ENCODE measurements around the gene KCNE4. TPM values are rescaled to one million over a fixed set of nuclear protein-coding genes. Genes with fewer than 3 reads are reported as not detected.

The KCNE4 gene, protein sequence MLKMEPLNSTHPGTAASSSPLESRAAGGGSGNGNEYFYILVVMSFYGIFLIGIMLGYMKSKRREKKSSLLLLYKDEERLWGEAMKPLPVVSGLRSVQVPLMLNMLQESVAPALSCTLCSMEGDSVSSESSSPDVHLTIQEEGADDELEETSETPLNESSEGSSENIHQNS
- 10 to 100 TPM; 10.9 to 21.5 TPM for total RNA-seq
- 1 to 10 TPM; 4.4 to 8.7 TPM for polyA plus RNA-seq
- long read RNA-seq, donor 1, transcript KCNE4-201 (2 exons, 3,291 nt): major isoform, 6 of 13 reads
- long read RNA-seq, donor 1, partial matches to known transcripts: 0 of 13 reads
- long read RNA-seq, donor 1, other reads (novel, unspliced or antisense): 7 of 13 reads
- long read RNA-seq, donor 2, partial matches to known transcripts: 8 of 9 reads
- long read RNA-seq, donor 2, other reads (novel, unspliced or antisense): 1 of 9 reads

- no peak for DNase-seq
- 4 to 5% methylated on average over 19 of the region's 19 CpGs for WGBS, 2 donors
- H3K27ac ChIP-seq (ENCODE audit: low read depth in 1 of 2, low read length in 2 of 2): peak within 1 kb of the TSS; percentile 92 to 96
- H3K4me3 ChIP-seq (ENCODE audit: low read length in 2 of 2): peak within 1 kb of the TSS; percentile 71 to 96
- H3K4me1 ChIP-seq (ENCODE audit: control insufficient read depth in 1 of 2, insufficient read depth in 2 of 2, low read length in 2 of 2): peaks cover 5 to 16% of the 10 kb centered on the region in 2 donors
- ATAC-seq (ENCODE audit: low FRiP score): peak; percentile 28
- intact Hi-C loops (cut with DNase I): loop anchor here (2.0 to 10.0 kb wide), 4 partner anchors 54 to 413 kb away; no protein-coding TSS in a partner anchor
- no peaks in the 10 kb centered on the region for H3K9me3 ChIP-seq (ENCODE audit: control insufficient read depth, low read length)
- no peaks in the 10 kb centered on the region for H3K27me3 ChIP-seq (ENCODE audit: control insufficient read depth in 1 of 2, insufficient read depth in 2 of 2, low read length in 1 of 2)
- H3K36me3 ChIP-seq (ENCODE audit: control insufficient read depth in 1 of 2, insufficient read depth in 2 of 2, low read length in 1 of 2): no peaks in the 10 kb centered on the region
These were observed at the start of gene KCNE4 for GRCh38 chr2:223051693-223052289. Gene KCNE4 (plus strand): TSS chr2:223052190. CDS start chr2:223052831, 641 bp downstream.

- DNase-seq: no peak
- H3K27ac ChIP-seq (ENCODE audit: low read depth in 1 of 2, low read length in 2 of 2): no peak overlapping the region
These were observed 48.8 kb upstream of the KCNE4 start for GRCh38 chr2:223003191-223003590.

GRCh38 chr2:223005496-223005895 lies 46.5 kb upstream of the KCNE4 start:
- H3K27ac ChIP-seq (ENCODE audit: low read depth in 1 of 2, low read length in 2 of 2): no peak overlapping the region
- WGBS, 2 donors: 95 to 100% methylated on average over 1 of the region's 1 CpG
- H3K4me3 ChIP-seq (ENCODE audit: low read length in 2 of 2): no peak overlapping the region
- H3K9me3 ChIP-seq (ENCODE audit: control insufficient read depth, low read length): no peaks in the 10 kb centered on the region
- intact Hi-C loops (cut with DNase I): no loop called here
- no peak for ATAC-seq (ENCODE audit: low FRiP score)
- DNase-seq: no peak
- no peaks in the 10 kb centered on the region for H3K27me3 ChIP-seq (ENCODE audit: control insufficient read depth in 1 of 2, insufficient read depth in 2 of 2, low read length in 1 of 2)
- H3K4me1 ChIP-seq (ENCODE audit: control insufficient read depth in 1 of 2, insufficient read depth in 2 of 2, low read length in 2 of 2): no peaks in the 10 kb centered on the region
- H3K36me3 ChIP-seq (ENCODE audit: control insufficient read depth in 1 of 2, insufficient read depth in 2 of 2, low read length in 1 of 2): no peaks in the 10 kb centered on the region

More at GRCh38 chr2:223003191-223003590, 48.8 kb upstream of the KCNE4 start:
- ATAC-seq (ENCODE audit: low FRiP score): no peak
- Histone ChIP-seq H3K4me3 (ENCODE audit: low read length in 2 of 2) (no peak overlapping the region), H3K36me3 (ENCODE audit: control insufficient read depth in 1 of 2, insufficient read depth in 2 of 2, low read length in 1 of 2) (no peaks in the 10 kb centered on the region), H3K4me1 (ENCODE audit: control insufficient read depth in 1 of 2, insufficient read depth in 2 of 2, low read length in 2 of 2) (no peaks in the 10 kb centered on the region), H3K9me3 (ENCODE audit: control insufficient read depth, low read length) (no peaks in the 10 kb centered on the region), H3K27me3 (ENCODE audit: control insufficient read depth in 1 of 2, insufficient read depth in 2 of 2, low read length in 1 of 2) (no peaks in the 10 kb centered on the region)
- 28 to 57% methylated on average over 3 of the region's 3 CpGs for WGBS, 2 donors
- intact Hi-C loops (cut with DNase I): no loop called here

DNA sequence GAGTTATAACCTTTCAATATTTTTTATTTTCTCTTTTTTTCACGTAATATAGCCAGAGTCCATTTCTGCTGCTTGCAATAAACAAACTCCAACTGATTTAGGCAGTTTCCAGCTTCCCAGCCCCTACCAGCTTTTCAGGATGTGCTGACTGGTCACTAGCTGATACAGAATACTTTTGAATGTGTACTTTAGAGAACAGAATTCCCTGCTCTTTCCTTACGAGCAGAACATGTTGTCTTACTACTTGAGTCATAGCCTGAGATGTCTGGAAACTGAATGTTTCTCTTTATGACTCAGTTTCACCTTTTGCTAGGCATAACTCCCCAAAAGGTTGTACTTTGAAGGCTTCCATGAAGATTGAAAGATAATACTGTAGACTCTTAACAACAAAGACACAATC lies 44.5 kb upstream of the KCNE4 start:
- no peak overlapping the region for H3K27ac ChIP-seq (ENCODE audit: low read depth in 1 of 2, low read length in 2 of 2)
- intact Hi-C loops (cut with DNase I): no loop called here
- H3K4me3 ChIP-seq (ENCODE audit: low read length in 2 of 2): no peak overlapping the region
- 41 to 46% methylated on average over 2 of the region's 2 CpGs for WGBS, 2 donors
- no peaks in the 10 kb centered on the region for H3K27me3 ChIP-seq (ENCODE audit: control insufficient read depth in 1 of 2, insufficient read depth in 2 of 2, low read length in 1 of 2)
- H3K9me3 ChIP-seq (ENCODE audit: control insufficient read depth, low read length): no peaks in the 10 kb centered on the region
- no peak for DNase-seq
- no peaks in the 10 kb centered on the region for H3K36me3 ChIP-seq (ENCODE audit: control insufficient read depth in 1 of 2, insufficient read depth in 2 of 2, low read length in 1 of 2)
- no peaks in the 10 kb centered on the region for H3K4me1 ChIP-seq (ENCODE audit: control insufficient read depth in 1 of 2, insufficient read depth in 2 of 2, low read length in 2 of 2)
- ATAC-seq (ENCODE audit: low FRiP score): no peak

GRCh38 chr2:223008162-223008561 lies 43.8 kb upstream of the KCNE4 start:
- Histone ChIP-seq H3K9me3 (ENCODE audit: control insufficient read depth, low read length) (no peaks in the 10 kb centered on the region), H3K4me1 (ENCODE audit: control insufficient read depth in 1 of 2, insufficient read depth in 2 of 2, low read length in 2 of 2) (no peaks in the 10 kb centered on the region), H3K27ac (ENCODE audit: low read depth in 1 of 2, low read length in 2 of 2) (no peak overlapping the region), H3K36me3 (ENCODE audit: control insufficient read depth in 1 of 2, insufficient read depth in 2 of 2, low read length in 1 of 2) (no peaks in the 10 kb centered on the region), H3K4me3 (ENCODE audit: low read length in 2 of 2) (no peak overlapping the region), H3K27me3 (ENCODE audit: control insufficient read depth in 1 of 2, insufficient read depth in 2 of 2, low read length in 1 of 2) (no peaks in the 10 kb centered on the region)
- 69 to 76% methylated on average over 6 of the region's 6 CpGs for WGBS, 2 donors
- no peak for ATAC-seq (ENCODE audit: low FRiP score)
- DNase-seq: no peak
- intact Hi-C loops (cut with DNase I): no loop called here

- no peaks in the 10 kb centered on the region for H3K4me1 ChIP-seq (ENCODE audit: control insufficient read depth in 1 of 2, insufficient read depth in 2 of 2, low read length in 2 of 2)
- DNase-seq: no peak
- H3K27ac ChIP-seq (ENCODE audit: low read depth in 1 of 2, low read length in 2 of 2): no peak overlapping the region
- no peak overlapping the region for H3K4me3 ChIP-seq (ENCODE audit: low read length in 2 of 2)
- H3K9me3 ChIP-seq (ENCODE audit: control insufficient read depth, low read length): no peaks in the 10 kb centered on the region
- H3K27me3 ChIP-seq (ENCODE audit: control insufficient read depth in 1 of 2, insufficient read depth in 2 of 2, low read length in 1 of 2): no peaks in the 10 kb centered on the region
- no peak for ATAC-seq (ENCODE audit: low FRiP score)
- intact Hi-C loops (cut with DNase I): no loop called here
- no peaks in the 10 kb centered on the region for H3K36me3 ChIP-seq (ENCODE audit: control insufficient read depth in 1 of 2, insufficient read depth in 2 of 2, low read length in 1 of 2)
- WGBS, 2 donors: 93 to 97% methylated on average over 1 of the region's 1 CpG
These were observed 43.0 kb upstream of the KCNE4 start for GRCh38 chr2:223008956-223009355.

- Histone ChIP-seq H3K4me3 (ENCODE audit: low read length in 2 of 2) (no peak overlapping the region), H3K27ac (ENCODE audit: low read depth in 1 of 2, low read length in 2 of 2) (no peak overlapping the region), H3K36me3 (ENCODE audit: control insufficient read depth in 1 of 2, insufficient read depth in 2 of 2, low read length in 1 of 2) (no peaks in the 10 kb centered on the region), H3K9me3 (ENCODE audit: control insufficient read depth, low read length) (no peaks in the 10 kb centered on the region), H3K27me3 (ENCODE audit: control insufficient read depth in 1 of 2, insufficient read depth in 2 of 2, low read length in 1 of 2) (no peaks in the 10 kb centered on the region), H3K4me1 (ENCODE audit: control insufficient read depth in 1 of 2, insufficient read depth in 2 of 2, low read length in 2 of 2) (no peaks in the 10 kb centered on the region)
- intact Hi-C loops (cut with DNase I): no loop called here
- WGBS, 2 donors: 88 to 90% methylated on average over 3 of the region's 3 CpGs
- ATAC-seq (ENCODE audit: low FRiP score) (no peak), DNase-seq (no peak)
These were observed 41.3 kb upstream of the KCNE4 start for GRCh38 chr2:223010641-223011040.

DNA sequence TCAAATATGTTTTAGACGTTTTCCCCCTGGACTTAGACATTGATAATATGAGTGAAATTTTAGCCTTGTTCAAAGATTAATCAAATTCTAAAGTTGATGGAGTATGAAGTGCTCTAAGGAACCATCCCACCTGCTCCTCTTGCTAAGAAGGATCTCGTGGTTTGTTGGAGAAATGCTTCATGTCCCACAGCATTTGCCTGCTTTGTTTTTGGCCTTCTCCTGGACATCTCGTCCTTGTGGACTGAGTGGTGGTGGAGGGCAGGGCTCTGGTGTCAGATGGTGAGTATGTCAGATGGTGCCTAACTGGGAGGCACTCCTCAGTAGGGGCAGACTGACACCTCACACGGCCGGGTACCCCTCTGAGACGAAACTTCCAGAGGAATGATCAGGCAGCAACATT lies 39.7 kb upstream of the KCNE4 start:
- no peak for ATAC-seq (ENCODE audit: low FRiP score)
- intact Hi-C loops (cut with DNase I): no loop called here
- H3K4me3 ChIP-seq (ENCODE audit: low read length in 2 of 2): no peak overlapping the region
- WGBS, 2 donors: 80 to 86% methylated on average over 6 of the region's 6 CpGs
- H3K36me3 ChIP-seq (ENCODE audit: control insufficient read depth in 1 of 2, insufficient read depth in 2 of 2, low read length in 1 of 2): no peaks in the 10 kb centered on the region
- H3K4me1 ChIP-seq (ENCODE audit: control insufficient read depth in 1 of 2, insufficient read depth in 2 of 2, low read length in 2 of 2): no peaks in the 10 kb centered on the region
- H3K27ac ChIP-seq (ENCODE audit: low read depth in 1 of 2, low read length in 2 of 2): no peak overlapping the region
- no peaks in the 10 kb centered on the region for H3K27me3 ChIP-seq (ENCODE audit: control insufficient read depth in 1 of 2, insufficient read depth in 2 of 2, low read length in 1 of 2)
- DNase-seq: no peak
- H3K9me3 ChIP-seq (ENCODE audit: control insufficient read depth, low read length): no peaks in the 10 kb centered on the region
